HL-60 (cell line): Measurements from ENCODE around the gene SHISA6.

Source experiments
- GABPA ChIP-seq: IDR thresholded peaks from 2 replicates; pipeline ENCODE4 v1.6.1; 2012; ENCODE audit warnings: low read depth
- POLR2AphosphoS5 ChIP-seq: IDR thresholded peaks from 2 replicates; pipeline ENCODE4 v1.6.1; 2012; ENCODE audit warnings: low read depth
- SPI1 ChIP-seq: IDR thresholded peaks from 2 replicates; pipeline ENCODE4 v1.6.1; 2012; ENCODE audit warnings: low read depth, mild to moderate bottlenecking, borderline replicate concordance
- TF ChIP-seq, protein P1 (sequence below): IDR thresholded peaks from one replicate; pipeline ENCODE4 v1.5.1; 2011; ENCODE audit warnings: low read length, control low read depth, inconsistent platforms; ENCODE audit not compliant: insufficient read depth
- TF ChIP-seq, protein P2 (sequence below): IDR thresholded peaks from 2 replicates; pipeline ENCODE4 v1.6.1; 2012; ENCODE audit warnings: low read depth; ENCODE audit not compliant: insufficient replicate concordance

DNA sequence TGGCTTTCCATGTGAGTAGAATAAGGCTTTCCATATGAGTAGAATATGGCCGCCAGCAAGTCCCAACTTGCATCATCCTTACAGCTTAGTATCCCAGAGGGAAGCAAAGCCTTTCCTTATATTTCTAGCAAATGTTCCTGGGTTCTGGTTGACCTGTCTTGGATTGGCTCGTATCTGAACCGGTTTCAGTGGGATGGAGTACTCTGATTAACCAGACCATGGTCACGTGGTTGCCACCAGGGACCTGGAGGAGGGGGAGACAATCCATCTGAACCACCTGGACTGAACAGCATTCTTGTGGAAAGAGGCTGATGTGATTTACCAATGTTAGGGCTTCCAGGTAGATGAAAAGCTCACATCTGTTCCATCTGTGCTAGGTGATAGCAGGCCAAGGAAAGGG lies 89.0 kb downstream of the SHISA6 start:
- TF ChIP-seq, protein P1, sequence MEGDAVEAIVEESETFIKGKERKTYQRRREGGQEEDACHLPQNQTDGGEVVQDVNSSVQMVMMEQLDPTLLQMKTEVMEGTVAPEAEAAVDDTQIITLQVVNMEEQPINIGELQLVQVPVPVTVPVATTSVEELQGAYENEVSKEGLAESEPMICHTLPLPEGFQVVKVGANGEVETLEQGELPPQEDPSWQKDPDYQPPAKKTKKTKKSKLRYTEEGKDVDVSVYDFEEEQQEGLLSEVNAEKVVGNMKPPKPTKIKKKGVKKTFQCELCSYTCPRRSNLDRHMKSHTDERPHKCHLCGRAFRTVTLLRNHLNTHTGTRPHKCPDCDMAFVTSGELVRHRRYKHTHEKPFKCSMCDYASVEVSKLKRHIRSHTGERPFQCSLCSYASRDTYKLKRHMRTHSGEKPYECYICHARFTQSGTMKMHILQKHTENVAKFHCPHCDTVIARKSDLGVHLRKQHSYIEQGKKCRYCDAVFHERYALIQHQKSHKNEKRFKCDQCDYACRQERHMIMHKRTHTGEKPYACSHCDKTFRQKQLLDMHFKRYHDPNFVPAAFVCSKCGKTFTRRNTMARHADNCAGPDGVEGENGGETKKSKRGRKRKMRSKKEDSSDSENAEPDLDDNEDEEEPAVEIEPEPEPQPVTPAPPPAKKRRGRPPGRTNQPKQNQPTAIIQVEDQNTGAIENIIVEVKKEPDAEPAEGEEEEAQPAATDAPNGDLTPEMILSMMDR: no peak
- TF ChIP-seq POLR2AphosphoS5 (no peak), GABPA (no peak), SPI1 (no peak)
- TF ChIP-seq, protein P2, sequence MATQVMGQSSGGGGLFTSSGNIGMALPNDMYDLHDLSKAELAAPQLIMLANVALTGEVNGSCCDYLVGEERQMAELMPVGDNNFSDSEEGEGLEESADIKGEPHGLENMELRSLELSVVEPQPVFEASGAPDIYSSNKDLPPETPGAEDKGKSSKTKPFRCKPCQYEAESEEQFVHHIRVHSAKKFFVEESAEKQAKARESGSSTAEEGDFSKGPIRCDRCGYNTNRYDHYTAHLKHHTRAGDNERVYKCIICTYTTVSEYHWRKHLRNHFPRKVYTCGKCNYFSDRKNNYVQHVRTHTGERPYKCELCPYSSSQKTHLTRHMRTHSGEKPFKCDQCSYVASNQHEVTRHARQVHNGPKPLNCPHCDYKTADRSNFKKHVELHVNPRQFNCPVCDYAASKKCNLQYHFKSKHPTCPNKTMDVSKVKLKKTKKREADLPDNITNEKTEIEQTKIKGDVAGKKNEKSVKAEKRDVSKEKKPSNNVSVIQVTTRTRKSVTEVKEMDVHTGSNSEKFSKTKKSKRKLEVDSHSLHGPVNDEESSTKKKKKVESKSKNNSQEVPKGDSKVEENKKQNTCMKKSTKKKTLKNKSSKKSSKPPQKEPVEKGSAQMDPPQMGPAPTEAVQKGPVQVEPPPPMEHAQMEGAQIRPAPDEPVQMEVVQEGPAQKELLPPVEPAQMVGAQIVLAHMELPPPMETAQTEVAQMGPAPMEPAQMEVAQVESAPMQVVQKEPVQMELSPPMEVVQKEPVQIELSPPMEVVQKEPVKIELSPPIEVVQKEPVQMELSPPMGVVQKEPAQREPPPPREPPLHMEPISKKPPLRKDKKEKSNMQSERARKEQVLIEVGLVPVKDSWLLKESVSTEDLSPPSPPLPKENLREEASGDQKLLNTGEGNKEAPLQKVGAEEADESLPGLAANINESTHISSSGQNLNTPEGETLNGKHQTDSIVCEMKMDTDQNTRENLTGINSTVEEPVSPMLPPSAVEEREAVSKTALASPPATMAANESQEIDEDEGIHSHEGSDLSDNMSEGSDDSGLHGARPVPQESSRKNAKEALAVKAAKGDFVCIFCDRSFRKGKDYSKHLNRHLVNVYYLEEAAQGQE: no peak
